Measurements from ENCODE around the gene KRTAP12-4.
"Not testable (repeated sequence)": the region's sequence is repeated elsewhere in the genome, so short reads cannot be mapped to it uniquely, and the experiment has no call there.

Gene KRTAP12-4

GRCh38 chr21:44697172-44697810 is 42.8 kb upstream of the KRTAP12-4 start, which contains the start of gene KRTAP10-12:
TSS of gene KRTAP10-12 (plus strand) at chr21:44697172. CDS start at chr21:44697202, 30 bp downstream.
- not testable (repeated sequence) for H3K9ac ChIP-seq (ENCODE audit: low read length); H3K4me3 ChIP-seq (ENCODE audit: low read length); H3K9me3 ChIP-seq (ENCODE audit: control insufficient read depth, low read length); H3K36me3 ChIP-seq (ENCODE audit: control insufficient read depth, insufficient read depth, low read length); H3K4me1 ChIP-seq (ENCODE audit: control insufficient read depth, insufficient read depth, low read length)
- H3K27me3 ChIP-seq (ENCODE audit: control insufficient read depth, insufficient read depth, low read length) = peaks cover 46% of the 10 kb centered on the region

DNA sequence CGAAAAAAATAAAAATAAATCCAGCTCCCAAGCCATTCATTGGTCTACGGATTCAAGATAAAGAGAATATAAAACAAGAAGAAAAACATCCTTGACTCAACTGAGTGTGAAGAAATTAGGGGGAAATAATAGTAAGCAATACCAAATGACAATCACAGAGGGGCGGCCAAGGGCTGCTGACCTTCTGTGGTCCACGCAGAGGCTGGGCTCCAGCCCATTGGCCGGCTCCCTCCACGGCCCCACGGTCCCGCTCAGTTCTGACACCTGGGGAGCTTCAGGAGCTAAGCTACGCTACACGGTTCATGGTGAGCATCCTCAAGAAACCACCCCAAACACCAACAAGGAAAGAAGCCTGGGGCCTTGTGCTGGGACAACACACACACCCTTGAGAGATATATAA is 42.1 kb upstream of the KRTAP12-4 start:
- Histone ChIP-seq H3K9me3 (ENCODE audit: control insufficient read depth, low read length) (no peaks in the 10 kb centered on the region), H3K4me1 (ENCODE audit: control insufficient read depth, insufficient read depth, low read length) (no peaks in the 10 kb centered on the region), H3K27me3 (ENCODE audit: control insufficient read depth, insufficient read depth, low read length) (peaks cover 42% of the 10 kb centered on the region), H3K4me3 (ENCODE audit: low read length) (no peak overlapping the region), H3K36me3 (ENCODE audit: control insufficient read depth, insufficient read depth, low read length) (no peaks in the 10 kb centered on the region), H3K9ac (ENCODE audit: low read length) (no peak overlapping the region)

DNA sequence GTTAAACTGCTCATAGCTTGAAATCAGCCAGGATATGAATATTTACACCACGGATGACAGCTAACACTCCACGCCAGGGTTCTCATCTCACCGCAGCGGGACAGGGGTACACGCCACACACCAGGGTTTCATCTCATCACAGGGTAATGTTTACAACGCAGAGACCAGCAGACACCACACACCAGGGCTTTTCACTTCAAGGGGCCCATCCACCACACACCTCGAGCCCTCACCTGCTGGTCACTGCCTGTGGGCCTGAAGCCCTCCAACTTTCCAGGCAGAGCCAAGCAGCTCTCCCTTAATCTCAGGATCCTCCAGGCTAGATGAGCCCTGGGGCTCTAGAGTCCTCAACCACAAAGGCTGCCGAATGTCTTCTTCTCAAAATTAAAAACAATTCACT is 41.2 kb upstream of the KRTAP12-4 start:
- Histone ChIP-seq H3K9me3 (ENCODE audit: control insufficient read depth, low read length) (no peaks in the 10 kb centered on the region), H3K27me3 (ENCODE audit: control insufficient read depth, insufficient read depth, low read length) (peaks cover 37% of the 10 kb centered on the region), H3K4me3 (ENCODE audit: low read length) (no peak overlapping the region), H3K4me1 (ENCODE audit: control insufficient read depth, insufficient read depth, low read length) (no peaks in the 10 kb centered on the region), H3K9ac (ENCODE audit: low read length) (no peak overlapping the region), H3K36me3 (ENCODE audit: control insufficient read depth, insufficient read depth, low read length) (no peaks in the 10 kb centered on the region)

DNA sequence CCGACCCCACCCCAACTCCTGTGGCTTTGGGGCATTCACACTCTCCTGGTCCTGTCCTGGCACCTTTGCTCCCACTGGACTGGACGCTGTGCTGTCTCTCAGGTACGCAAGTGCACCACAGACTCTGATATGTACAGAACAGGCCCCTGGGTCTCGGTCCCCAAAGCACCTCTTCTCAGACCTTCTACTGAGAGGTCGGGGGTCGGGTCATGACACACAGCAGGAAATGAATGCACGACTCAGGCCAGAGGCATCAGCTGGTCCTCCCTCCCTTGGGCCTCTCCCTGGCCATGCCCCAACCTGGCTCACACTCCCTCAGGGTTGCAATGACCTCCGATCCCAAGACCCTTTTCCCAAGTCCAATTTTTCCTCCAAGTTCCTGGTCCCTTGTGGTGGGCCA is 40.7 kb upstream of the KRTAP12-4 start:
- no peaks in the 10 kb centered on the region for H3K36me3 ChIP-seq (ENCODE audit: control insufficient read depth, insufficient read depth, low read length)
- H3K27me3 ChIP-seq (ENCODE audit: control insufficient read depth, insufficient read depth, low read length) = peaks cover 33% of the 10 kb centered on the region
- H3K4me1 ChIP-seq (ENCODE audit: control insufficient read depth, insufficient read depth, low read length) = no peaks in the 10 kb centered on the region
- H3K9me3 ChIP-seq (ENCODE audit: control insufficient read depth, low read length) = no peaks in the 10 kb centered on the region
- no peak overlapping the region for H3K4me3 ChIP-seq (ENCODE audit: low read length)
- no peak overlapping the region for H3K9ac ChIP-seq (ENCODE audit: low read length)

DNA sequence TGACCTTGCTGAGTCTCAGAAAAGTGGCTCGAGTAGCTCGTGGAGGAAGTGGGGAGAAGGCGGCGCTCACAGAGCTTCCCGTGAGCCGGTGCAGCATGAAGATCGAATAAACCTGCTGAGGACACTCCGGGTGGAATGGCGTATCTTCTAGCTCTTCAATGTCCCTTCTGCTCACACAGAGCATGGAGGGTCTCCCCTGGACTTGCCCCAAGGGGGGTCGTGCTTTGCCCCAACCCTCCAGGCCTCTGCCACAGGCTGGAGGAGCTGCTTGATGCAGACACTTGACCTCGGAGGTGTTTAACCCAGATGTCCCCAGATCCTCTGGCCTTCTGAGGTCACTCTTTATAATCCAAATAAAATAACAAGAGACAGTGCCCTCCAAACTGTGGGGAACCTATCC is 40.3 kb upstream of the KRTAP12-4 start:
- Histone ChIP-seq H3K4me3 (ENCODE audit: low read length) (no peak overlapping the region), H3K4me1 (ENCODE audit: control insufficient read depth, insufficient read depth, low read length) (no peaks in the 10 kb centered on the region)

DNA sequence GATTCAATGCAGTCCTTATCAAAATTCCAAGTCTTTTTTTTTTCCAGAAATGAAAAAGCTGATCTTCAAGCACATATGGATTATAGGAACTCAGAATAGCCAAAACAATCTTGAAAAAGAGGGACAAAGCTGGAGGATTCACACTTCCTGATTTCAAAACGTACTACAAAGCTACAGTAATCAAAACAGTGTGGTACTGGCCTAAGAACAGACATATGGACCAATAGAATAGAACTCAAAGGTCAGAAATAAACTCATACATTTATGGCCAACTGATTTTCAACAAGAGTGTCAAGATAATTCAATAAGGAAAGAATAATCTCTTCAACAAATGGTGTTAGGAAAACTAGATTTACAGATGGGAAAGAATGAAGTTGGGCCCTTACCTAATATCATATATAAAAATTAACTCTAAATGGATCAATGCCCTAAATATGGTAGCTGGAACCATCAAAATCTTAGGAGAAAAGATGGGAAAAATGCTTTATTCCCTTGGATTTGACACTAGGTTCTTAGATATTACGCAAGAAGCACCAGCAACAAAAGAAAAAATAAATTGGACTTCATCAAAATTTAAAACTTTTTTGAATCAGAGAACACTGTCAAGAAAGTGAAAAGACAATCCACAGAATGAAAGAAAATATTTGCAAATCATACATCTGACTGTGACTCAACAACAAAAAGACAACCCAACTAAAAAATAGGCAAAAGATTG is 38.5 kb upstream of the KRTAP12-4 start:
- no peak overlapping the region for H3K9ac ChIP-seq (ENCODE audit: low read length)
- H3K27me3 ChIP-seq (ENCODE audit: control insufficient read depth, insufficient read depth, low read length) = peaks cover 23% of the 10 kb centered on the region
- H3K36me3 ChIP-seq (ENCODE audit: control insufficient read depth, insufficient read depth, low read length) = no peaks in the 10 kb centered on the region
- no peak overlapping the region for H3K4me3 ChIP-seq (ENCODE audit: low read length)
- no peaks in the 10 kb centered on the region for H3K4me1 ChIP-seq (ENCODE audit: control insufficient read depth, insufficient read depth, low read length)
- no peaks in the 10 kb centered on the region for H3K9me3 ChIP-seq (ENCODE audit: control insufficient read depth, low read length)

More for the DNA sequence above, 40.3 kb upstream of the KRTAP12-4 start:
- Histone ChIP-seq H3K9me3 (ENCODE audit: control insufficient read depth, low read length) (no peaks in the 10 kb centered on the region), H3K27me3 (ENCODE audit: control insufficient read depth, insufficient read depth, low read length) (peaks cover 29% of the 10 kb centered on the region), H3K9ac (ENCODE audit: low read length) (no peak overlapping the region), H3K36me3 (ENCODE audit: control insufficient read depth, insufficient read depth, low read length) (no peaks in the 10 kb centered on the region)

- Histone ChIP-seq H3K9me3 (ENCODE audit: control insufficient read depth, low read length) (no peaks in the 10 kb centered on the region), H3K27me3 (ENCODE audit: control insufficient read depth, insufficient read depth, low read length) (peaks cover 24% of the 10 kb centered on the region), H3K36me3 (ENCODE audit: control insufficient read depth, insufficient read depth, low read length) (no peaks in the 10 kb centered on the region), H3K9ac (ENCODE audit: low read length) (no peak overlapping the region), H3K4me3 (ENCODE audit: low read length) (no peak overlapping the region), H3K4me1 (ENCODE audit: control insufficient read depth, insufficient read depth, low read length) (no peaks in the 10 kb centered on the region)
These were observed 37.2 kb upstream of the KRTAP12-4 start for GRCh38 chr21:44691686-44692085.

DNA sequence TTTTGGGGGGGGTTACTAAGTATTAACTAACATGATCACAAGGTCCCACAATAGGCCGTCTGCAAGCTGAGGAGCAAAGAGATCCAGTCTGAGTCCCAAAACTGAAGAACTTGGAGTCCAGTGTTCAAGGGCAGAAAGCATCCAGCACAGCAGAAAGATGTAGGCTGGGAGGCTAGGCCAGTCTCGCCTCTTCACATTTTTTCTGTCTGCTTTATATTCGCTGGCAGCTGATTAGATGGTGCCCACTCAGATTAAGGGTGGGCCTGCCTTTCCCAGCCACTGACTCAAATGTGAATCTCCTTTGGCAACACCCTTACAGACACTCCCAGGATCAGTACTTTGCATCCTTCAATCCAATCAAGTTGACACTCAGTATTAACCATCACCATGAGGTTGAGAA is 35.3 kb upstream of the KRTAP12-4 start:
- not testable (repeated sequence) for H3K4me3 ChIP-seq (ENCODE audit: low read length); H3K9ac ChIP-seq (ENCODE audit: low read length); H3K4me1 ChIP-seq (ENCODE audit: control insufficient read depth, insufficient read depth, low read length); H3K9me3 ChIP-seq (ENCODE audit: control insufficient read depth, low read length); H3K36me3 ChIP-seq (ENCODE audit: control insufficient read depth, insufficient read depth, low read length)
- H3K27me3 ChIP-seq (ENCODE audit: control insufficient read depth, insufficient read depth, low read length) = peaks cover 20% of the 10 kb centered on the region

DNA sequence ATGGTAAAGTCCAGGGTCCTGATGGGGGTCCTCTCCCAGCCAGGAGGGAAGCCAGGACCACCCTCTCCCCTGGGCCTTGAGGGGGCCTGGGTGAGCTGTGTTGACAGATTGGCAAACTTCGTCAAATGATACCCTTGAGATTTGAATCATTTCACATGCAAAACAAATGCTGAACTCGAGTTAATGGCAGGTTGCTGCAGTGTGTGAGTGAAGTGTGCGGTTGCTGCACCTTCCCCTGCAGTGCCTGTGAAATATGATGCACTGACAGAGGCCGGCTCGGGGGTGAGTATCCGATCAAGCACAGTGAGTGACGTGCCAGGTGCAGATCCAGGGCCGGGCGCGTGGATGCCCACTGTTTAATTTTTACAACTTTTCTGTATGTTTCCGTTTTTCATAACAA is 33.2 kb upstream of the KRTAP12-4 start:
- no peaks in the 10 kb centered on the region for H3K9me3 ChIP-seq (ENCODE audit: control insufficient read depth, low read length)
- H3K4me3 ChIP-seq (ENCODE audit: low read length) = no peak overlapping the region
- H3K4me1 ChIP-seq (ENCODE audit: control insufficient read depth, insufficient read depth, low read length) = no peaks in the 10 kb centered on the region
- H3K9ac ChIP-seq (ENCODE audit: low read length) = no peak overlapping the region
- H3K27me3 ChIP-seq (ENCODE audit: control insufficient read depth, insufficient read depth, low read length) = peaks cover 20% of the 10 kb centered on the region
- no peaks in the 10 kb centered on the region for H3K36me3 ChIP-seq (ENCODE audit: control insufficient read depth, insufficient read depth, low read length)

DNA sequence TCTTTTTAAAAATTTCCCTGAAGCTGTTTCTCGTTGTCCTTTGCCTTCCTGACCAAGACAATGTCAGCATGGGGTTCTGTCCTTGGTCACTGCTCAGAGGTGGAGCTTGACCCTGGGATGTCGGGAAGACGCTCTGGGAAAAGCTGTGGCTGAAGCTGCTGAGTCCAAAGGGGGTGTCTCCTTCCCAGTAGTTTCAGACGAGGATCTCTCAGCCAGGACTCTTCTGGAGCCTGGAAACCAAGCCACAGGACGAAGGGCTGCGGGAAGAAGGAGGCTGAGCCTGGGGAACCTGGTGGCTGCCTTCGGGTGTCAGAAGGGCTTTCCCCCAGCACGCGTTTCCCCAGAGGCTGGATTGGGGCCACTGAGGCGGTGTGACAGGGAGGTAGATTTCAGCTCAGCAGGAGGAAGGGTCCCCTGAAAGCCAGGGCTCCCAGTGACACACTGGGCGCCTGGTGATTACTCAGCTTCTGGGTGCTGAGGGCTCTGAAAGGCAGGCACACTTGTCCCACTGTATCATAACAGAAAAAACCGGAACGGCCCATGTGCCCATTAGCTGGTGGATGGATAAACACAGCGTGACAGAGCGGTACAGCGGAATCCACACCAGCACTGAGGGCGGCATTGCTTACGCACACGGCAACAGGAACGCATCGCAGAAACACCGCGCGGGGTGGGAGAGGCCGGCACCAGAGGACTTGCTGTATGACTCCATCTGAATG is 32.5 kb upstream of the KRTAP12-4 start:
- no peak overlapping the region for H3K4me3 ChIP-seq (ENCODE audit: low read length)
- H3K9ac ChIP-seq (ENCODE audit: low read length) = no peak overlapping the region
- no peaks in the 10 kb centered on the region for H3K36me3 ChIP-seq (ENCODE audit: control insufficient read depth, insufficient read depth, low read length)
- no peaks in the 10 kb centered on the region for H3K9me3 ChIP-seq (ENCODE audit: control insufficient read depth, low read length)
- peaks cover 20% of the 10 kb centered on the region for H3K27me3 ChIP-seq (ENCODE audit: control insufficient read depth, insufficient read depth, low read length)
- no peaks in the 10 kb centered on the region for H3K4me1 ChIP-seq (ENCODE audit: control insufficient read depth, insufficient read depth, low read length)

DNA sequence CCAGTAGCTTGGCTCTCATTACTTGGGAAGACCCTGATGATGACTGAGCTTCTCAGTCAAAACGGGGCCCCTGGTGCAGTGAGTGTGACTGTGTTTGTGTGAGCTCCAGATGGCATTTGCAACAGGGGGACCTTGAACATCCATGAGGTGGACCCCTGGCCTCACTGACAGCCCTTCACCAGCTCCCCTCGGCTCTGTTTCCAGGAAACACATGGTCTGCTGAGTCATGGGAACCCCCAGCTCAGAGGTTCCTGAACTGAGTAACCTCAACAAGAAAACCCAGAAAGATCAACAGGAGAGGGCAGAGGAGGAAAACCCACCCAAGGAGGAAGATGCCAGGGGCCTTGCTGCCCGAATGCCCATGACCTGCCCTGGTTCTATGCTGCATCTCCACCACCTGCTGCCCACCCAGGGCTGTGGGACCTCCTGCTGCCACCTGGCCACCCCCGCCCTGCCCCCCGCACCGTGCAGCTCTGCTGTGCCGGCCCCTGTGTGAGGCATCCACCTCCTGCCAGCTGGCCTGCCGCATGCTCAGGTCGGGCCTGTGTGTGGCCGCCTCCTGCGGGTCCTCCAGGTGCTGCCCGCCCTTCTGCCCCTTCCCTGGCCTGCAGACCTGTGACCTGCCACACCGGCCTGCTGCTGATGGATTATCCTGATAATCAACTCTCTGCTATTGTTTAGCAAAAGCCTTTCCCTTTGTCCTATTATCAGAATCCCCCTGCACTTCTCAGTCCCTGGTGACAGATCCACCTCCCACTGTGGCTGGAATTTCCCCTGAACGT is 31.7 kb upstream of the KRTAP12-4 start:
- no peaks in the 10 kb centered on the region for H3K36me3 ChIP-seq (ENCODE audit: control insufficient read depth, insufficient read depth, low read length)
- H3K9ac ChIP-seq (ENCODE audit: low read length) = no peak overlapping the region
- no peaks in the 10 kb centered on the region for H3K4me1 ChIP-seq (ENCODE audit: control insufficient read depth, insufficient read depth, low read length)
- H3K27me3 ChIP-seq (ENCODE audit: control insufficient read depth, insufficient read depth, low read length) = peaks cover 20% of the 10 kb centered on the region
- no peaks in the 10 kb centered on the region for H3K9me3 ChIP-seq (ENCODE audit: control insufficient read depth, low read length)
- H3K4me3 ChIP-seq (ENCODE audit: low read length) = no peak overlapping the region

GRCh38 chr21:44685050-44685449 is 30.6 kb upstream of the KRTAP12-4 start:
- not testable (repeated sequence) for H3K4me1 ChIP-seq (ENCODE audit: control insufficient read depth, insufficient read depth, low read length); H3K36me3 ChIP-seq (ENCODE audit: control insufficient read depth, insufficient read depth, low read length); H3K4me3 ChIP-seq (ENCODE audit: low read length); H3K9ac ChIP-seq (ENCODE audit: low read length); H3K9me3 ChIP-seq (ENCODE audit: control insufficient read depth, low read length)
- H3K27me3 ChIP-seq (ENCODE audit: control insufficient read depth, insufficient read depth, low read length) = peaks cover 20% of the 10 kb centered on the region

Measured in mucosa of stomach (tissue), 1 donor.